ENCODE results near the gene OGFOD3.

GRCh38 chr17:82445542-82445941 lies 27.2 kb upstream of the OGFOD3 start:
- TF ChIP-seq CTCF (IDR thresholded peaks at IDR 0.05) (no peak), ZFX (IDR thresholded peaks at IDR 0.05; ENCODE audit: borderline replicate concordance) (no peak)

Data from 22Rv1 (cell line).